Mesenchymal stem cell (in vitro differentiated cells and primary cell): ENCODE results near the gene RELB.
A peak's percentile ranks its signal among the peaks of the same experiment; 100 is the strongest.
"Not testable (repeated sequence)": the region's sequence is repeated elsewhere in the genome, so short reads cannot be mapped to it uniquely, and the experiment has no call there.

Experiments
- DNase-seq: peaks from one replicate; pipeline ENCODE4 v3.0.0-alpha.2; 2013
- H2AFZ ChIP-seq: one replicate; pipeline ENCODE4 v1.6.1; 2013; ENCODE audit warnings: low read depth, mild to moderate bottlenecking, control low read depth, inconsistent platforms, low read length, moderate library complexity
- H2AK5ac ChIP-seq: 2 replicates; pipeline ENCODE4 v1.6.1; 2013; ENCODE audit warnings: low read length, moderate library complexity, mild to moderate bottlenecking, inconsistent platforms; ENCODE audit not compliant: severe bottlenecking
- H2BK120ac ChIP-seq: one replicate; pipeline ENCODE4 v1.6.1; 2013; ENCODE audit warnings: low read depth, mild to moderate bottlenecking, inconsistent platforms, low read length, moderate library complexity
- H2BK12ac ChIP-seq, 2 experiments: one replicate each; pipeline ENCODE4 v1.6.1; 2013; ENCODE audit warnings: inconsistent platforms in 2 of 2, low read length in 2 of 2, mild to moderate bottlenecking in 2 of 2, moderate library complexity in 2 of 2, control low read depth in 1 of 2
- H2BK15ac ChIP-seq: one replicate; pipeline ENCODE4 v1.6.1; 2013; ENCODE audit warnings: mild to moderate bottlenecking, low read depth, inconsistent platforms; ENCODE audit not compliant: poor library complexity, severe bottlenecking
- H2BK5ac ChIP-seq: 2 replicates; pipeline ENCODE4 v1.6.1; 2013; ENCODE audit warnings: low read depth, mild to moderate bottlenecking, low read length, control low read depth, inconsistent platforms; ENCODE audit not compliant: poor library complexity, severe bottlenecking
- H3K14ac ChIP-seq, 2 experiments: one replicate each; pipeline ENCODE4 v1.6.1; 2013; ENCODE audit warnings: inconsistent platforms in 2 of 2, low read length in 2 of 2, control low read depth in 1 of 2, mild to moderate bottlenecking in 1 of 2, moderate library complexity in 1 of 2
- H3K18ac ChIP-seq, 2 experiments: one replicate each; pipeline ENCODE4 v1.6.1; 2013; ENCODE audit warnings: inconsistent platforms in 2 of 2, low read length in 2 of 2, control low read depth in 1 of 2, low read depth in 1 of 2, mild to moderate bottlenecking in 1 of 2
- H3K23ac ChIP-seq, 2 experiments: one replicate each; pipeline ENCODE4 v1.6.1; 2013; ENCODE audit warnings: inconsistent platforms in 2 of 2, low read length in 2 of 2, mild to moderate bottlenecking in 2 of 2, moderate library complexity in 2 of 2, control low read depth in 1 of 2
- H3K27ac ChIP-seq: 2 replicates; pipeline ENCODE4 v1.5.1; 2013; ENCODE audit warnings: mild to moderate bottlenecking, moderate library complexity, low read length, control low read depth, inconsistent platforms; ENCODE audit not compliant: poor library complexity, severe bottlenecking
- H3K27me3 ChIP-seq, 2 experiments: 2 replicates each; pipeline versions ENCODE4 v1.6.1 to v1.7.0; 2013; ENCODE audit warnings: low read length in 2 of 2, mild to moderate bottlenecking in 2 of 2, moderate library complexity in 2 of 2, control low read depth in 1 of 2, inconsistent platforms in 1 of 2; ENCODE audit not compliant: control insufficient read depth in 1 of 2, insufficient read depth in 1 of 2
- H3K36me3 ChIP-seq, 2 experiments: 2 replicates each; pipeline versions ENCODE4 v1.6.1 to v1.7.0; 2013; ENCODE audit warnings: low read length in 2 of 2, control low read depth in 1 of 2, inconsistent platforms in 1 of 2, low read depth in 1 of 2, mild to moderate bottlenecking in 1 of 2; ENCODE audit not compliant: insufficient read depth in 2 of 2, control insufficient read depth in 1 of 2
- H3K4ac ChIP-seq, 2 experiments: one replicate each; pipeline ENCODE4 v1.6.1; 2013; ENCODE audit warnings: inconsistent platforms in 2 of 2, low read length in 2 of 2, mild to moderate bottlenecking in 2 of 2, moderate library complexity in 2 of 2, control low read depth in 1 of 2, low read depth in 1 of 2
- H3K4me1 ChIP-seq: 2 replicates; pipeline ENCODE4 v1.6.1; 2013; ENCODE audit warnings: low read depth, low read length, control low read depth; ENCODE audit not compliant: control insufficient read depth, insufficient read depth
- H3K4me2 ChIP-seq: 2 replicates; pipeline ENCODE4 v1.6.1; 2013; ENCODE audit warnings: low read length, mild to moderate bottlenecking, inconsistent platforms; ENCODE audit not compliant: poor library complexity, severe bottlenecking
- H3K4me3 ChIP-seq, 2 experiments: 2 replicates each; pipeline versions ENCODE4 v1.5.1 to v1.7.0; 2013; ENCODE audit warnings: low read length in 2 of 2, mild to moderate bottlenecking in 2 of 2, control low read depth in 1 of 2, low read depth in 1 of 2; ENCODE audit not compliant: insufficient read depth in 1 of 2
- H3K79me1 ChIP-seq: replicated peaks from 2 replicates; pipeline ENCODE4 v1.6.1; 2013; ENCODE audit warnings: mild to moderate bottlenecking, control low read depth, low read length, inconsistent platforms; ENCODE audit not compliant: poor library complexity, severe bottlenecking
- H3K9ac ChIP-seq: 2 replicates; pipeline ENCODE4 v1.7.0; 2013; ENCODE audit warnings: mild to moderate bottlenecking, low read length, moderate library complexity
- H3K9me3 ChIP-seq: 2 replicates; pipeline ENCODE4 v1.7.0; 2013; ENCODE audit warnings: mild to moderate bottlenecking, low read length; ENCODE audit not compliant: control insufficient read depth
- H4K8ac ChIP-seq: one replicate; pipeline ENCODE4 v1.6.1; 2013; ENCODE audit warnings: inconsistent platforms, mild to moderate bottlenecking, low read length, moderate library complexity
- H4K91ac ChIP-seq: one replicate; pipeline ENCODE4 v1.6.1; 2013; ENCODE audit warnings: mild to moderate bottlenecking, low read length, inconsistent platforms
- WGBS: methylation state at CpG from one replicate; pipeline ENCODE4 v1.1.7; 2013; ENCODE audit warnings: mixed read lengths; 5-methylcytosine and 5-hydroxymethylcytosine counted together

RELB gene

DNA sequence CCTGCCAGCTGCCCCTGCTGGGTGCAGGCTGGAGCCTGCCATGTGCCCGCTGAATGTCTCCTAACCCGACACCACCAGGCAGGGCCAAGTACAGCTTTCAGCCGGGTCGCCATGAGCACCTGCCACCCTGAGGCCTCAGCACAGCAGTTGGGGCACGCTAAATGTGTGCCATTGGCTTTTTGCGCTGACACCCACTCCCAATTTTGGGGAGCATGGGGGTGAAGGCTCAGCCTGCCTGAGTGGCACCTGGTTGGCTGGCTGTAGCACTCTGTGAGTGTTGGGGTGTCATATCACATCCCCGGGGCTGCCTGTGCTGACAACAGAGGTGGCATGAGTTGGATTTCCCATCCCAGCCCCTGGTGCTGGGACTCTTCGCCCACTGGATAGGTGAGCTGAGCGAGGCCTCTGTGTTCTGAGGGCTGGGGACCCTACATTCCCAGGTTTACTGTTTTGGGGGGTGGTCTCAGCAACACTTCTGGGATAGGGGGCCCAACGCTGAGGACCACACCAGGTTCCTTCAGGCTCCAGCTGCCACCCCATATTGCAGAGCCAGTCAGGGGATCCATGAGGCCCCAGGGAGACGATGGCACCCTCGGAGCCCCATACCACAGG, 7.2 kb upstream of the RELB start:
- H3K79me1 ChIP-seq = peaks cover 3% of the 10 kb centered on the region
- no peak overlapping the region for H2BK15ac ChIP-seq
- no peak overlapping the region for H3K4me2 ChIP-seq
- H2AFZ ChIP-seq = no peak overlapping the region
- no peak overlapping the region for H2BK5ac ChIP-seq
- no peak for DNase-seq
- H4K91ac ChIP-seq = no peak overlapping the region
- H4K8ac ChIP-seq = no peak overlapping the region
- H3K4ac ChIP-seq = no peak overlapping the region
- H2AK5ac ChIP-seq = no peak overlapping the region
- WGBS = 97% methylated on average over 12 of the region's 12 CpGs
- H3K18ac ChIP-seq = no peak overlapping the region
- no peak overlapping the region for H3K9ac ChIP-seq
- H3K27me3 ChIP-seq = no peaks in the 10 kb centered on the region
- no peak overlapping the region for H2BK120ac ChIP-seq
- H3K4me3 ChIP-seq = no peak overlapping the region
- no peak overlapping the region for H2BK12ac ChIP-seq
- H3K14ac ChIP-seq = no peak overlapping the region
- no peaks in the 10 kb centered on the region for H3K4me1 ChIP-seq
- no peak overlapping the region for H3K23ac ChIP-seq
- H3K27ac ChIP-seq = no peak overlapping the region
- peaks cover 44 to 61% of the 10 kb centered on the region in 2 experiments for H3K36me3 ChIP-seq
- H3K9me3 ChIP-seq = no peaks in the 10 kb centered on the region

DNA sequence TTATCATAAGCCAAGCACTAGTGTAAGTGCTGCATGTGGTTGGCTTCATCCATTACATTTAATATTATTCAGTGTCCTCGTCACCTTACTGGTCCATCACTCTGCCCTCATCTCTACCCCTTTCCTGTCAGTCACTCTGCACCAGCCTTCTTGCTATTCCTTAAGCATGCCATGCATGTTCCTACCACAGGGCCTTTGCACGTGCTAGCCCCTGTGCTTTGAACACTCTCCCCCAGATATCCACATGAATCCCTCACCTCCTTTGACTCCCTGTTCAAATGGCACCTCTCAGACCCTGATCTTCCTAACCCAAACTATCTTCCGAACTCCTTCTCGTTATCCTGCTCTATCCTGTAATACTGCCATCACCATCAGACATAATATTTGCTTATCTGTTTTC, 3.2 kb upstream of the RELB start:
- WGBS = 89% methylated on average over 4 of the region's 4 CpGs
- Histone ChIP-seq H2AFZ (no peak overlapping the region), H3K4ac (no peak overlapping the region), H3K27me3 (no peaks in the 10 kb centered on the region), H3K14ac (no peak overlapping the region), H2BK120ac (no peak overlapping the region), H3K4me2 (no peak overlapping the region), H3K27ac (no peak overlapping the region), H3K4me3 (no peak overlapping the region), H4K91ac (no peak overlapping the region), H2BK12ac (no peak overlapping the region), H3K23ac (no peak overlapping the region), H3K9me3 (no peaks in the 10 kb centered on the region), H3K9ac (no peak overlapping the region), H2AK5ac (no peak overlapping the region), H3K36me3 (peaks cover 8 to 24% of the 10 kb centered on the region in 2 experiments), H3K18ac (no peak overlapping the region), H2BK15ac (no peak overlapping the region), H3K79me1 (peaks cover 6% of the 10 kb centered on the region), H4K8ac (no peak overlapping the region), H2BK5ac (no peak overlapping the region), H3K4me1 (peaks cover 6% of the 10 kb centered on the region)
- no peak for DNase-seq

DNA sequence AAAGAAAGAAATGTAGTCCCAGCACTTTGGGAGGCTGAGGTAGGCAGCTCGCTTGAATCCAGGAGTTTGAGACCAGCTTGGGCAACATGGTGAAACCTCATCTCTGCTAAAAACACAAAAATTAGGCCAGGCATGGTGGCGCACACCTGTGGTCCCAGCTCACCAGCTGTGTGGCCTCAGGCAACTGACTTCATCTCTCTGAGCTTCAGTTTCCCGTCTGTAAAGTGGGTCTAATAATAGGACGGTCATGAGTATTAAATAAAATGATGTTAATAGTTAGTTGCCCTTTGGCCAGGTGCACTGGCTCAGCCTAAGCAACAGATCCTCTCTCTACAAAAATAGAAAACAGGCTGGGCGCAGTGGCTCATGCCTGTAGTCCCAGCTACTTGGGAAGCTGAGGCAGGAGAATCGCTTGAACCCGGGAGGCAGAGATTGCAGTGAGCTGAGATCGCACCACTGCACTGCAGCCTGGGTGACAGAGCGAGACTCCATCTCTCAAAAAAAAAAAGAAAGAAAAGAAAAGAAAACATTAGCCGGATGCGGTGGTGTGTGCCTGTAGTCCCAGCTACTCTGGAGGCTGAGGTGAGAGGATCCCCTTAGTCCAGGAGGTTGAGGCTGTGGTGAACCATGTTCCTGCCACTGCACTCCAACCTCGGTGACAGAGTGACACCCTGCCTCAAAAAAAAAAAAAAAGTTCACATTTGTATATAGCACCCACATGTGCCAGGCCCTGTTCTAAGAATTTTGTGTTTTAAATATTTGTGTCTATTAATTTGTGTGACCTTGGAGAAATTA, 1.9 kb upstream of the RELB start:
- H2AK5ac ChIP-seq, H2BK120ac ChIP-seq, H4K91ac ChIP-seq, H2BK12ac ChIP-seq, H2AFZ ChIP-seq, H3K9ac ChIP-seq, H3K27ac ChIP-seq, DNase-seq, H2BK15ac ChIP-seq, H3K79me1 ChIP-seq, H3K9me3 ChIP-seq, H4K8ac ChIP-seq, H3K4me3 ChIP-seq, H3K27me3 ChIP-seq, H3K4me2 ChIP-seq, H2BK5ac ChIP-seq, H3K23ac ChIP-seq, H3K18ac ChIP-seq, H3K4me1 ChIP-seq, H3K4ac ChIP-seq, H3K14ac ChIP-seq: not testable (repeated sequence)
- peaks cover 5 to 17% of the 10 kb centered on the region in 2 experiments for H3K36me3 ChIP-seq
- 81% methylated on average over 10 of the region's 12 CpGs for WGBS

DNA sequence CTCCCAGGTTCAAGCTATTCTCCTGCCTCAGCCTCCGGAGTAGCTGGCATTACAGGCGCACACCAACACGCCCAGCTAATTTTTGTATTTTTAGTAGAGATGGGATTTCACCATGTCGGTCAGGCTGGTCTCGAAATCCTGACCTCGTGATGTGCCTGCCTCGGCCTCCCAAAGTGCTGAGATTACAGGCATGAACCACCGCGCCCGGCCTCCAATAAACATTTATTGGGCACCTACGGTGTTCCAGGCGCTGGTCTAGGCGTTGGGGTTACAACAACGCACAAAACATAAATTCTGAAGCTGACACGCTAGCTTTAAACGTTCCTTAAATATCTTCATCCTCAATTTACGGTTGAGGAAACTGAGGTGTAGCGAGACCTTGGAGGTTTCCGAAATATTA, 599 bp upstream of the RELB start:
- peak overlapping the region; percentile 77 for H2AFZ ChIP-seq
- H3K27me3 ChIP-seq, H2AK5ac ChIP-seq, H3K23ac ChIP-seq, H2BK5ac ChIP-seq, H3K9me3 ChIP-seq, H2BK15ac ChIP-seq, H3K27ac ChIP-seq, DNase-seq, H3K4me1 ChIP-seq, H3K79me1 ChIP-seq, H3K14ac ChIP-seq: not testable (repeated sequence)
- H3K4me3 ChIP-seq = peak overlapping the region; percentile 40 to 75
- H3K36me3 ChIP-seq = peaks cover 7 to 15% of the 10 kb centered on the region in 2 experiments
- peak overlapping the region in 1 of 2 experiments; percentile 85 for H2BK12ac ChIP-seq
- WGBS = 85% methylated on average over 19 of the region's 19 CpGs
- peak overlapping the region in 1 of 2 experiments; percentile 81 for H3K4ac ChIP-seq
- H2BK120ac ChIP-seq = peak overlapping the region; percentile 39
- peak overlapping the region; percentile 78 for H3K4me2 ChIP-seq
- peak overlapping the region; percentile 83 for H3K9ac ChIP-seq
- H4K91ac ChIP-seq = peak overlapping the region; percentile 2
- peak overlapping the region; percentile 14 to 93 for H3K18ac ChIP-seq
- peak overlapping the region; percentile 83 for H4K8ac ChIP-seq
